Measurements from ENCODE around the gene BTG2.

Gene BTG2

GRCh38 chr1:203278082-203278884, 27.0 kb upstream of the BTG2 start:
- no peaks in the 10 kb centered on the region for H3K9me2 ChIP-seq (replicated peaks; ENCODE audit: insufficient read depth, low read length)
- TF ChIP-seq EZH2phosphoT487 (conservative IDR thresholded peaks at IDR 0.05; ENCODE audit: low read length) = no peak
- TF ChIP-seq CTCF (IDR thresholded peaks at IDR 0.05; ENCODE audit: insufficient read depth, low read length, poor library complexity, severe bottlenecking) = no peak
- peaks cover 3% of the 10 kb centered on the region; the same call in 1 of the 2 replicates for H3K79me2 ChIP-seq (ENCODE audit: insufficient read depth, low read length)
- H3K9me3 ChIP-seq (ENCODE audit: insufficient read depth, low read length) = no peaks in the 10 kb centered on the region
- H3K4me3 ChIP-seq (ENCODE audit: insufficient read depth, low read length, poor library complexity, severe bottlenecking) = peak overlapping the region; percentile 13
- peak overlapping the region; percentile 98 for H3K27ac ChIP-seq (ENCODE audit: low read depth, low read length)
- no peak overlapping the region for H2AFZ ChIP-seq (ENCODE audit: low read depth, low read length, severe bottlenecking)
- no peaks in the 10 kb centered on the region for H3K27me3 ChIP-seq (ENCODE audit: low read length)
- no peaks in the 10 kb centered on the region for H3K36me3 ChIP-seq (ENCODE audit: low read length)
- H3K9ac ChIP-seq (ENCODE audit: low read length) = peak overlapping the region; percentile 63
- H3K4me2 ChIP-seq (ENCODE audit: low read depth, low read length, poor library complexity, severe bottlenecking) = peak overlapping the region; percentile 64
- no peaks in the 10 kb centered on the region for H4K20me1 ChIP-seq (ENCODE audit: low read depth, low read length)
- H3F3A ChIP-seq (ENCODE audit: insufficient read depth) = peaks cover 57% of the 10 kb centered on the region

DNA sequence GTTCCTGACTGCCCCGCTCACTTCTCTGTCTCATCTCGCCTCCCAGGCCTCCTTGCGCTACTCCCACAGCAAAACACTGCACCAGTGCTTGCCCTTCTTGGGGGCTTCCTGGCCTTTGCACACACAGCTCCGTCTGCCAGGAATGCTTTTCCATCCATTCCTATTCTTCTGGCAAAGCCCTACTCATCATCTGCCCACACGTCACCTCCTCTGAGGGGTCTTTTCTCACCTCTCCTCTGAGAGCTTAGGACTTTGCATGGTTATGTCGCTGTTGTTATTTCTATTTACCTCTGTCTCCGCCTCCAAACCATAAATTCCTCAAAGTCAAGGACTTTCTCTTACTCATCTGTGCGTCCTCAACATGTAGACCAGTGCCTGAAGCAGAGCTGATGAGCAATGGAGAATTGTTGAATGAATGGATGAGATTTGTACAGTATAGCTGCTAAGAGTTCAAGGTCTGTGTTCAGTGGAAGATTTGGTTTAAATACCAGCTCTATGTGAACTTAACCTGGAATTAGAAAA, 26.4 kb upstream of the BTG2 start:
- Histone ChIP-seq H3F3A (ENCODE audit: insufficient read depth) (peaks cover 59% of the 10 kb centered on the region), H3K27me3 (ENCODE audit: low read length) (no peaks in the 10 kb centered on the region), H3K9me3 (ENCODE audit: insufficient read depth, low read length) (no peaks in the 10 kb centered on the region), H4K20me1 (ENCODE audit: low read depth, low read length) (no peaks in the 10 kb centered on the region), H3K27ac (ENCODE audit: low read depth, low read length) (peak overlapping the region; percentile 98), H3K4me3 (ENCODE audit: insufficient read depth, low read length, poor library complexity, severe bottlenecking) (no peak overlapping the region), H3K79me2 (ENCODE audit: insufficient read depth, low read length) (peaks cover 3% of the 10 kb centered on the region; the same call in 1 of the 2 replicates), H3K36me3 (ENCODE audit: low read length) (no peaks in the 10 kb centered on the region), H2AFZ (ENCODE audit: low read depth, low read length, severe bottlenecking) (no peak overlapping the region), H3K9ac (ENCODE audit: low read length) (peak overlapping the region; percentile 63), H3K4me2 (ENCODE audit: low read depth, low read length, poor library complexity, severe bottlenecking) (peak overlapping the region; percentile 64), H3K9me2 (replicated peaks; ENCODE audit: insufficient read depth, low read length) (no peaks in the 10 kb centered on the region)
- TF ChIP-seq CTCF (IDR thresholded peaks at IDR 0.05; ENCODE audit: insufficient read depth, low read length, poor library complexity, severe bottlenecking) (no peak), EZH2phosphoT487 (conservative IDR thresholded peaks at IDR 0.05; ENCODE audit: low read length) (no peak)

- Histone ChIP-seq H3K4me2 (ENCODE audit: low read depth, low read length, poor library complexity, severe bottlenecking) (no peak overlapping the region), H3K9ac (ENCODE audit: low read length) (no peak overlapping the region)
Measured at GRCh38 chr1:203280061-203280460, 25.3 kb upstream of the BTG2 start.

More at GRCh38 chr1:203280061-203280460, 25.3 kb upstream of the BTG2 start:
- H3K36me3 ChIP-seq (ENCODE audit: low read length) = no peaks in the 10 kb centered on the region
- no peaks in the 10 kb centered on the region for H3K9me3 ChIP-seq (ENCODE audit: insufficient read depth, low read length)
- H3K27ac ChIP-seq (ENCODE audit: low read depth, low read length) = peak overlapping the region; percentile 43
- peaks cover 52% of the 10 kb centered on the region for H3F3A ChIP-seq (ENCODE audit: insufficient read depth)
- no peak overlapping the region for H3K4me3 ChIP-seq (ENCODE audit: insufficient read depth, low read length, poor library complexity, severe bottlenecking)
- TF ChIP-seq EZH2phosphoT487 (conservative IDR thresholded peaks at IDR 0.05; ENCODE audit: low read length) (no peak), CTCF (IDR thresholded peaks at IDR 0.05; ENCODE audit: insufficient read depth, low read length, poor library complexity, severe bottlenecking) (no peak)
- H3K9me2 ChIP-seq (replicated peaks; ENCODE audit: insufficient read depth, low read length) = no peaks in the 10 kb centered on the region
- no peaks in the 10 kb centered on the region for H3K27me3 ChIP-seq (ENCODE audit: low read length)
- H2AFZ ChIP-seq (ENCODE audit: low read depth, low read length, severe bottlenecking) = no peak overlapping the region
- no peaks in the 10 kb centered on the region for H4K20me1 ChIP-seq (ENCODE audit: low read depth, low read length)
- H3K79me2 ChIP-seq (ENCODE audit: insufficient read depth, low read length) = no peaks in the 10 kb centered on the region
